ENCODE results near the gene RBM20.

- TF ChIP-seq CTCF (optimal IDR thresholded peaks at IDR 0.05 in 1 of 3, IDR thresholded peaks at IDR 0.05 in 1 of 3, conservative IDR thresholded peaks at IDR 0.05 in 1 of 3; ENCODE audit: extremely low read depth in 1 of 3, insufficient read depth in 2 of 3, low read length in 3 of 3): no peak
- no peak for TF ChIP-seq EZH2 (IDR thresholded peaks at IDR 0.05; ENCODE audit: low read length)
Measured at GRCh38 chr10:110790913-110791506, 146.9 kb downstream of the RBM20 start.

Measured in keratinocyte (primary cell).